Motor neuron (in vitro differentiated cells): Measurements from ENCODE around the gene CD2. TPM values are rescaled to one million over a fixed set of nuclear protein-coding genes. Genes with fewer than 3 reads are reported as not detected.

ENCODE experiments used
- ATAC-seq, 8 experiments: fragments of 200-7000 bp; cut with Tn5 transposase; replicated peaks in 6 of 8; 2 replicates each; pipeline ENCODE4 v1.8.0; 2021; ENCODE audit warnings: mild to moderate bottlenecking in 8 of 8, moderate library complexity in 8 of 8
- H3K27ac ChIP-seq, 2 donors: fragments of 250-450 bp; sonication (Bioruptor Pico); 2 replicates each; pipeline ENCODE4 v1.9.0; 2021; ENCODE audit warnings: antibody characterized with exemption in 2 of 2, mild to moderate bottlenecking in 2 of 2, moderate library complexity in 1 of 2
- H3K4me1 ChIP-seq, 2 donors: fragments of 250-450 bp; sonication (Bioruptor Pico); replicated peaks in 1 of 2; 2 replicates each; pipeline ENCODE4 v1.6.1; 2021; ENCODE audit warnings: antibody characterized with exemption in 2 of 2, mild to moderate bottlenecking in 2 of 2, moderate library complexity in 1 of 2
- H3K4me3 ChIP-seq, 5 donors: fragments of 250-450 bp; sonication (Bioruptor Pico); 2 replicates each; pipeline ENCODE4 v1.9.0; 2021; ENCODE audit warnings: antibody characterized with exemption in 5 of 5, mild to moderate bottlenecking in 5 of 5, moderate library complexity in 4 of 5
- WGBS, 10 experiments: fragments of 450-650 bp; shearing (Covaris generic); methylation state at CpG; one replicate each; pipeline ENCODE4 v1.0.0; 2022; 5-methylcytosine and 5-hydroxymethylcytosine counted together
- in situ Hi-C, 9 experiments: fragments of 400-800 bp; cut with MboI; loops; one replicate each; pipeline ENCODE4 v1.15.0; 2021; ENCODE audit warnings: low sequenced_read_pairs in 9 of 9, low pct_unique_long_range_greater_than_20kb in 2 of 9; ENCODE audit not compliant: unreplicated experiment in 9 of 9
- total RNA-seq, 8 experiments: library from RNA; unstranded; fragments of 300-600 nt; gene quantifications; 2 replicates each; pipeline versions ENCODE4 v1.2.3 to v1.2.4, GENCODE V29; 2022

CD2 gene
- total RNA-seq, 8 experiments from 2014 or later: 0.13 to 0.66 (median 0.42) TPM; not detected in 4

DNA sequence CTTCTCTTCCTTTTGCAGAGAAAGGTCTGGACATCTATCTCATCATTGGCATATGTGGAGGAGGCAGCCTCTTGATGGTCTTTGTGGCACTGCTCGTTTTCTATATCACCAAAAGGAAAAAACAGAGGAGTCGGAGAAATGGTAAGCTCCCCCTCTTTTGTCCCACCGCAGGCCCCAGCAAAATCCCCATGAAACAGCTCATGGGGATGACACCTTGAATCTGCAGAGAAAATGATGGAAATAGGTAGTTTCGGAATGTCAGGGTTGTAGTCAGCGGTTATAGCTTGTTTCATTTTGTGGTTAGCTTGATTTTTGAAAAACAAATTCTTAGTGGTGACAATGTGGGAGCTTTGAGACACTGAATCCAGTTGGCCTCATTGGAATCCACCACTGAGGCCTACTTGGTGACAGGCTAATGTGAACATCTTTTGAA is 10.3 kb downstream of the CD2 start:
- H3K4me1 ChIP-seq: peaks cover 9 to 10% of the 10 kb centered on the region in 2 donors
- H3K4me3 ChIP-seq: no peak overlapping the region
- no peak for ATAC-seq
- H3K27ac ChIP-seq: no peak overlapping the region
- in situ Hi-C loops: no loop called here
- WGBS, 10 experiments: 80 to 100% (median 100%) methylated on average over 1 to 5 of the region's 5 CpGs; no CpG with 5 or more reads in 2 of the 10 experiments

DNA sequence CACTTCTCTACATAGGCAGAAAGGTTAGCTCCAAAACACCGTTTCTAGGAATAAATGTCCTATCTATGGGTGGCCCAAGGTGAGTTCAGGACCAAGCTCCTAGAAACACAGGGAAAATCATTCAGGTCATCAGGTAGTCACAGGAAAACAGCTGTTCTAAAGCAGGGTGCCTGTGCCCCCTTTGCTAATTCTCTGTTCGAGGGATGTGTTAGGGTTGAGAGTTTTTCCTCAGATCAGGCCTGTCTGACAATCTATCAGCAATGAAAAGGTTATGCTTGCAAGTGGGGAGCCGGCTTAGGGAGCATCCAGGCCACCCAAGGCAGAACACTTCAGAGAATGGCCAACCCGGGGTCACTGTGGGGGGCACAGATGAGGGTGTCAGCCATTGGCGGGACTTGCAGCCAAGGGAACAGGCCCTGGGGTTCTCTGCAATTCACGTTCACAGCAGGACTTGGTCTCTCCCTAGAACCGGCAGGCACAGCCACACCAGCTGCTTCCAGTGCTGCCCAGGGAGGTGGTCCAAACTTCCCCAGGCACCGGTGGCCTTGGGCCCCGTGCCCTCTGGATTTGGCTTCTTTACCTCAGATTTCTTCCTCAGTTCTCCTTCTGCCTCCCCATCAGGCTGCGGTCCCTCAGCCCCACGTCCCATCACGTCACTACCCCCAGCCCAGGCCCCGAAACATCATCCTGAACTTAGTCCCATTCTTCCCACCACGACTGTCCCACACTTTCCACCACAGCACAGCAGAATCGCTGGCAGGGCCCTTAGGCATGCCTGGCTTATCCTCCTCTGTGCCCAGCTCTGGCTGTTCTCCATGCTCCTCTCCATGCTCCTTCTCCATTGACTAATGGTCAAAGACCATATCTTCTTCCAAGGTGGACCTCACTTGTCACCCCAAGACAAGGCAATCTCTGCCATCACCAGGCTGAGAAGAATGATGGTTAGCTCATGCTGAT is 11.0 kb downstream of the CD2 start:
- in situ Hi-C loops: no loop called here
- H3K4me1 ChIP-seq: peaks cover 9 to 10% of the 10 kb centered on the region in 2 donors
- no peak for ATAC-seq
- WGBS, 10 experiments: 53 to 100% (median 92%) methylated on average over 1 to 13 of the region's 15 CpGs; no CpG with 5 or more reads in 3 of the 10 experiments
- H3K27ac ChIP-seq: no peak overlapping the region
- H3K4me3 ChIP-seq: no peak overlapping the region

- in situ Hi-C loops: no loop called here
- 33 to 100% (median 92%) methylated on average over 1 to 4 of the region's 4 CpGs; no CpG with 5 or more reads in 1 of the 10 experiments for WGBS, 10 experiments
- Histone ChIP-seq H3K4me1 (peaks cover 9 to 10% of the 10 kb centered on the region in 2 donors), H3K27ac (no peak overlapping the region), H3K4me3 (no peak overlapping the region)
- no peak for ATAC-seq
These were observed 11.7 kb downstream of the CD2 start for GRCh38 chr1:116765962-116766361.

GRCh38 chr1:116766616-116767469 is 12.6 kb downstream of the CD2 start:
- Histone ChIP-seq H3K4me1 (peaks cover 9 to 10% of the 10 kb centered on the region in 2 donors), H3K4me3 (no peak overlapping the region), H3K27ac (no peak overlapping the region)
- in situ Hi-C loops: no loop called here
- 75 to 100% (median 92%) methylated on average over 2 to 12 of the region's 13 CpGs for WGBS, 10 experiments
- peak in 2 of 8 experiments; percentile 31 to 61 for ATAC-seq

DNA sequence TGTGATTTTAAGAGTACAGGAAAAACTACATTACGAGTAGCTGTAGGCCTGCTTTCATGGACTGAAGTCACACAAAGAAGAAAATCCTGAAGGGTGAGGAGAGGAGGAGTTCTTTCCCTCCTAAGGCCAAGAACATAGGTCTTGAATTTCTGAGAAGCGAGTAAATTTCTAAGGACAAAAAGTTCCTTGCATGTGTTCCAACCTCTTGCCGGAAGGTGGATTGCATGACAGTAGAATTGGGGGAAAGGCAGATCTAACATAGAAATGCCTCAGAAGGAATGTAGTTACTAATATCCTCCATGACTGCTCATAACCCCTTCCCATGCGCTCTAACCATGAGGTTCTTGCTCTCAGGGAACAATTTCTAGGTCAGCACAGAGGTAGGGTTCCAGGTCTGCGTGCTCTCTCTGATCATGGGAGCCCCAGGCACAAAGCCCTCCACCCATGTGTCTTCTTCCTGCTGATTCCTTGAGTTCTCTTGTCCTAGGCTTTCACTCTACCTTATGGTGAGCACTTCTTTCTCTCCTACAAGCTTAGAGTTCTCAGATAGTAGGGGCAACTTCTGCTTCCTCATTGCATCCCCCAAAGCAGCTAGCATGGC is 13.7 kb downstream of the CD2 start:
- peaks cover 8 to 9% of the 10 kb centered on the region in 2 donors for H3K4me1 ChIP-seq
- WGBS, 10 experiments: 80 to 100% (median 98%) methylated on average over 1 to 5 of the region's 5 CpGs; no CpG with 5 or more reads in 2 of the 10 experiments
- in situ Hi-C loops: no loop called here
- ATAC-seq: no peak
- H3K4me3 ChIP-seq: no peak overlapping the region
- H3K27ac ChIP-seq: no peak overlapping the region

DNA sequence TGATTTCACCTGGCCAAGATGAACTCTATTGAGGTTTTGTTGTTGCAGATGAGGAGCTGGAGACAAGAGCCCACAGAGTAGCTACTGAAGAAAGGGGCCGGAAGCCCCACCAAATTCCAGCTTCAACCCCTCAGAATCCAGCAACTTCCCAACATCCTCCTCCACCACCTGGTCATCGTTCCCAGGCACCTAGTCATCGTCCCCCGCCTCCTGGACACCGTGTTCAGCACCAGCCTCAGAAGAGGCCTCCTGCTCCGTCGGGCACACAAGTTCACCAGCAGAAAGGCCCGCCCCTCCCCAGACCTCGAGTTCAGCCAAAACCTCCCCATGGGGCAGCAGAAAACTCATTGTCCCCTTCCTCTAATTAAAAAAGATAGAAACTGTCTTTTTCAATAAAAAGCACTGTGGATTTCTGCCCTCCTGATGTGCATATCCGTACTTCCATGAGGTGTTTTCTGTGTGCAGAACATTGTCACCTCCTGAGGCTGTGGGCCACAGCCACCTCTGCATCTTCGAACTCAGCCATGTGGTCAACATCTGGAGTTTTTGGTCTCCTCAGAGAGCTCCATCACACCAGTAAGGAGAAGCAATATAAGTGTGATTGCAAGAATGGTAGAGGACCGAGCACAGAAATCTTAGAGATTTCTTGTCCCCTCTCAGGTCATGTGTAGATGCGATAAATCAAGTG is 14.3 kb downstream of the CD2 start:
- H3K27ac ChIP-seq: no peak overlapping the region
- in situ Hi-C loops: no loop called here

DNA sequence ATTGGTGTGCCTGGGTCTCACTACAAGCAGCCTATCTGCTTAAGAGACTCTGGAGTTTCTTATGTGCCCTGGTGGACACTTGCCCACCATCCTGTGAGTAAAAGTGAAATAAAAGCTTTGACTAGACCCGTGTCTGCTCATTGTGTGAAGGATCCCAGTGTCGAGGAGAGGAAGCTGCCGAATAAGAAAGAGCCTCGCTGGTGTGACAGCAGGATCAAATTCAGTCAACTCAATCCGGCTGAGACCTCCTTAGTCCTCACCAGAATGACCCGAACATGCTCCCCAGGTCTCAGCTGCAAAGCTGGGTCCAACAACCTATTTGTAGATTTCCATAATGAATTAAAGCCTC is 14.8 kb downstream of the CD2 start:
- no peak for ATAC-seq
- H3K27ac ChIP-seq: no peak overlapping the region
- WGBS, 10 experiments: 58 to 94% (median 69%) methylated on average over 3 to 6 of the region's 6 CpGs; no CpG with 5 or more reads in 1 of the 10 experiments
- peaks cover 3 to 6% of the 10 kb centered on the region in 2 donors for H3K4me1 ChIP-seq
- in situ Hi-C loops: no loop called here
- H3K4me3 ChIP-seq: no peak overlapping the region

More for the DNA sequence above, 14.3 kb downstream of the CD2 start:
- WGBS, 10 experiments: 20 to 100% (median 90%) methylated on average over 1 to 12 of the region's 13 CpGs
- Histone ChIP-seq H3K4me1 (peaks cover 3 to 6% of the 10 kb centered on the region in 2 donors), H3K4me3 (no peak overlapping the region)
- no peak for ATAC-seq

DNA sequence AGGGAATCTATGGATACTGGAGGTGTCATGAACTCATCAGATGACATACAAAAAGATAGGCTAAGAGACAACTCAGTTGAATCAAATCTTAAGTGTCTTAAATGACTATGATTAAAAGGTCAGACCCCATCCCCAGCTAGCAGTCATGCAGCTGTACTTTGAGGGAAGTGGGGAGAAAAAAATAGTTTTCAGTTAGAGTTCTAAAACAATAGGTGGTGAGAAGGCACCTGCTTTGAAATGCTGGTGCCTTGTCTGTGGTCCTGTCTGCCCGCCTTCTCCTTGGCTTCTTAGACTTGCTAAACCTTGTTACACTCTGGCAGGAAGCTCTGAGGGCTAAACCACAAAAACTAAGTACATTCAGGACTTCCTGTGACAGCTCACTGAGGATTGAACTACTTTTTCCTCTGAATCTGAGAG is 15.3 kb downstream of the CD2 start:
- H3K4me1 ChIP-seq: peaks cover 3 to 6% of the 10 kb centered on the region in 2 donors

GRCh38 chr1:116769994-116770393 is 15.8 kb downstream of the CD2 start:
- ATAC-seq: no peak
- 74 to 100% (median 94%) methylated on average over 2 to 9 of the region's 9 CpGs; no CpG with 5 or more reads in 1 of the 10 experiments for WGBS, 10 experiments
- in situ Hi-C loops: no loop called here
- no peak overlapping the region for H3K27ac ChIP-seq
- no peak overlapping the region for H3K4me3 ChIP-seq
- H3K4me1 ChIP-seq: peaks cover 3 to 6% of the 10 kb centered on the region in 2 donors

More for the DNA sequence above, 15.3 kb downstream of the CD2 start:
- no peak for ATAC-seq
- 40 to 83% (median 80%) methylated on average over 1 of the region's 1 CpG; no CpG with 5 or more reads in 3 of the 10 experiments for WGBS, 10 experiments
- in situ Hi-C loops: no loop called here
- H3K27ac ChIP-seq: no peak overlapping the region
- H3K4me3 ChIP-seq: no peak overlapping the region

DNA sequence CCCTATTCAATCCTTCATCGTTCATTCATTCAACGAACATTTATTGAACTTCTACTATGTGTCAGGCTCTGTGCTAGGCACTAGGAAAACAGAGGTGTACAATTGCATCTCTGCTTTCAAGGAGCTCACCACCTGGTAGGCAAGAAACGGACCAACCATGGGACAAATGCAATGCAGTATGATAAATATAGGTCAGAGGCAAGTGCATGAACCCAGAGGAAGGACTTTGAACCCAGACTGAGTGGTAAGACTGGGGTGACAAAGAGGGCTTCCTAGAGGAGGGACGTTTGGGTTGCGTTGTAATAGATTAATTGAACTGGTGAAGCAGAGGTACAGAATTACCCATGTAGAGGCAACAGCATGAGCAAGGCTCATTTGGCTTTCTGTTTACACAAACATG is 16.4 kb downstream of the CD2 start:
- ATAC-seq: no peak
- Histone ChIP-seq H3K27ac (no peak overlapping the region), H3K4me3 (no peak overlapping the region), H3K4me1 (peaks cover 3 to 6% of the 10 kb centered on the region in 2 donors)
- WGBS, 10 experiments: 30 to 100% (median 84%) methylated on average over 2 to 5 of the region's 5 CpGs; no CpG with 5 or more reads in 1 of the 10 experiments
- in situ Hi-C loops: no loop called here

DNA sequence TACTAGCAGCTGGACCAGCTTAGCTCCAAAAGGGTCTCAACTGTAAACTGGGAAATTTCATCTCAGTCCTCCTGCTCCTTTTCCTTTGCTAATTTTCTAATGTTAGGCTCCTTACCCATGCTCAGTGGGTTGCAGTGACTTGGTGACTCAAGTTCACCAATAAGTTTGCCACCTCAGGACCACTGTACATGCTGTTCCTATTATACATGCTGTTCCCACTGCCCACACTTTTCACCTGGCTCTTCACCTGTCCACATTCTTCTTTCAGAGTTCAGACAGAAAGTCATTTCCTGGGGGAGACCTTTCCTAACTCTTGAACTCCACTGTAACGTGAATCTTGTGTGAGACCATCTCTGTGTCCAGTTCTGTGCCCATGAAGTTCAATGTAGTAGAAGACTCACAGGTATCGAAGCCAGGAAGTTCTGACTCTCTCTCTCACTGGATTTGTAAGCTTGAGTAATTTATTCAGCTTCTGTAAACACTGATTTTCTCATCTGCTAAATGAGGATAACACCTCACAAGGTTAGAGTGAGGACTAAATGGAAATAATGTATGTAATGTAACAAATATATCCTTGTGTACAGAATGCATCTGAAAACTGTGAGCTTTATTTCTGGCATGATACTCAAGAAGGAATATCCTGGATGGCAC is 17.9 kb downstream of the CD2 start:
- Histone ChIP-seq H3K27ac (no peak overlapping the region), H3K4me3 (no peak overlapping the region), H3K4me1 (peaks cover 3 to 6% of the 10 kb centered on the region in 2 donors)
- peak in 1 of 8 experiments; percentile 16 for ATAC-seq
- 0 to 100% (median 89%) methylated on average over 1 to 2 of the region's 2 CpGs; no CpG with 5 or more reads in 1 of the 10 experiments for WGBS, 10 experiments
- in situ Hi-C loops: no loop called here

DNA sequence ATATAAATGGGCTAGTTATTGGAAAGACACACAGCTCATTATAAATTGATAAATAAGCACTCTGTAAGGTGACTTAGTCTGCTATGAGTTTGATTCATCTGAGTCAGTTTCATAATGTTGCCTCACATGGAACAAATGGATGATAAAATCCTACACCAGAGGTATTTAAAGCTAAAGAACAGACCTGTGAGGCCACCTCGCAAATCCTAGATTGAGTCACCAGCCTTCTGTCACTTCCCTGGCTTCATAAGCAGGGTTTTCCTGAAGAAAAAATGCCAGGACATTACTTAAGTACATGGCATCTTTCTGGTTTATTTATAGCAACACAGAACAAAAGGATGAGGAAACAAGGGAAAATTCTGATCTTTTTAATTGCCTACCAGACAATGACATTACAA is 18.4 kb downstream of the CD2 start:
- H3K4me3 ChIP-seq: no peak overlapping the region
- WGBS, 10 experiments: 0 to 100% (median 69%) methylated on average over 1 of the region's 1 CpG; no CpG with 5 or more reads in 1 of the 10 experiments
- in situ Hi-C loops: no loop called here
- ATAC-seq: peak in 5 of 8 experiments; percentile 79 to 95 (median 89)
- peaks cover 7 to 9% of the 10 kb centered on the region in 2 donors for H3K4me1 ChIP-seq
- H3K27ac ChIP-seq: no peak overlapping the region
